Heart right ventricle (tissue), 16 donors: Measurements from ENCODE around the gene TTC8. TPM values are rescaled to one million over a fixed set of nuclear protein-coding genes. Genes with fewer than 3 reads are reported as not detected.

Experiments used
- ATAC-seq, 8 donors: fragments of 200-7000 bp; cut with Tn5 transposase; one replicate each; pipeline ENCODE4 v1.9.1; 2020; ENCODE audit warnings: mild to moderate bottlenecking in 8 of 8, moderate library complexity in 8 of 8, moderate number of reproducible peaks in 1 of 8
- DNase-seq, 2 donors: peaks; one replicate each; pipeline ENCODE4 v3.0.0-alpha.2; 2020
- H3K27ac ChIP-seq, 10 donors: fragments of 200-600 bp; sonication (generic) in 2 of 10; one replicate each; pipeline versions ENCODE4 v1.5.0 to v1.8.0; 2020 to 2022; ENCODE audit warnings: mild to moderate bottlenecking in 3 of 10
- H3K27me3 ChIP-seq, 7 donors: fragments of 200-600 bp; one replicate each; pipeline ENCODE4 v1.8.0; 2021 to 2022; ENCODE audit warnings: mild to moderate bottlenecking in 2 of 7
- H3K36me3 ChIP-seq, 9 donors: fragments of 200-600 bp; sonication (generic) in 1 of 9; one replicate each; pipeline versions ENCODE4 v1.5.0 to v1.8.0; 2020 to 2022; ENCODE audit warnings: mild to moderate bottlenecking in 2 of 9
- H3K4me1 ChIP-seq, 9 donors: fragments of 200-600 bp; sonication (generic) in 1 of 9; one replicate each; pipeline versions ENCODE4 v1.5.0 to v1.8.0; 2020 to 2022; ENCODE audit warnings: mild to moderate bottlenecking in 4 of 9
- H3K4me3 ChIP-seq, 10 donors: fragments of 200-600 bp; sonication (generic) in 2 of 10; one replicate each; pipeline versions ENCODE4 v1.5.0 to v1.8.0; 2020 to 2022; ENCODE audit warnings: mild to moderate bottlenecking in 7 of 10, moderate library complexity in 2 of 10
- H3K9me3 ChIP-seq, 11 donors: fragments of 200-600 bp in 10 of 11; sonication (generic) in 2 of 11; one replicate each; pipeline versions ENCODE4 v1.5.0 to v1.8.0; 2013 to 2022; ENCODE audit warnings: mild to moderate bottlenecking in 2 of 11, control low read depth in 1 of 11, moderate library complexity in 1 of 11
- WGBS, 2 donors: extraction: QIAGEN DNeasy Blood & Tissue Kit; methylation state at CpG; one replicate each; pipeline ENCODE4 v1.1.7; 2013; ENCODE audit warnings: inconsistent platforms in 1 of 2; 5-methylcytosine and 5-hydroxymethylcytosine counted together
- intact Hi-C, 10 donors: fragments of 100-400 bp; cut with DNase I; formaldehyde crosslinking; loops; one replicate each; pipeline versions ENCODE4 v1.11.1 to v1.14.2; 2022
- polyA plus RNA-seq, 2 donors: library from polyadenylated mRNA; stranded (reverse); fragments of 200-250 nt; gene quantifications; one replicate each; pipeline ENCODE4 v1.2.3, GENCODE V29; 2013
- total RNA-seq, 10 donors: library from RNA; stranded (reverse); fragmentation: NEBNext Ultra II Directional in 3 of 10; extraction: Animal tissue kit (Norgen Biotek cat#: 25700) in 3 of 10; gene quantifications; one replicate each; pipeline versions ENCODE4 v1.2.1 to v1.2.4, GENCODE V29; 2021 to 2023
- TF ChIP-seq, protein P1 (sequence below), 9 donors: fragments of 200-600 bp; sonication (generic) in 2 of 9; IDR thresholded peaks; one replicate each; pipeline versions ENCODE4 v1.5.0 to v1.8.0; 2021 to 2022; ENCODE audit warnings: antibody characterized with exemption in 9 of 9, mild to moderate bottlenecking in 5 of 9, moderate library complexity in 1 of 9
- donor health status: Arrhythmogenic right ventricular cardiomyopathy.
- donor health status: ischemic (EF 13 %, LVEDD 7.1; RV severe dilation, severe dysfunction).
- donor health status: healthy with polysubstance abuse.
- donor health status: DM: no; HTN: yes; CAD: no.
- donor health status: DM: no; HTN: no; CAD: no.
- donor health status: ischemic (EF 25% LVEDD 6.9; RV normal size, moderate dysfunction).
- donor health status: ischemic (EF 25% LVEDD 5.7; RV mildly dilated, moderate dysfunction).
- donor health status: healthy.
- donor health status: DM: yes; HTN: yes; CAD: no.
- donor health status: Ischemic cardiomyopathy.
- donor health status: ischemic (EF 35%, LVEDD 5.7; RV mildly dilated, moderate dysfunction).
- donor health status: nonischemic (EF 11% LVEDD 7.7; RV severe dilation, severe dysfunction).
- donor health status: DM: yes; HTN: yes; CAD: no.
- donor health status: PGD.
- donor health status: ischemic (EF 29% LVEDD 5.4; RV normal size, mild dysfunction).
- donor health status: nonischemic (EF 23%, LVEDD 6.1; RV moderate dilation, normal function).

The TTC8 gene
- total and polyA plus RNA-seq, 12 donors, result 3.8 to 16.0 (median 11.9) TPM

DNA sequence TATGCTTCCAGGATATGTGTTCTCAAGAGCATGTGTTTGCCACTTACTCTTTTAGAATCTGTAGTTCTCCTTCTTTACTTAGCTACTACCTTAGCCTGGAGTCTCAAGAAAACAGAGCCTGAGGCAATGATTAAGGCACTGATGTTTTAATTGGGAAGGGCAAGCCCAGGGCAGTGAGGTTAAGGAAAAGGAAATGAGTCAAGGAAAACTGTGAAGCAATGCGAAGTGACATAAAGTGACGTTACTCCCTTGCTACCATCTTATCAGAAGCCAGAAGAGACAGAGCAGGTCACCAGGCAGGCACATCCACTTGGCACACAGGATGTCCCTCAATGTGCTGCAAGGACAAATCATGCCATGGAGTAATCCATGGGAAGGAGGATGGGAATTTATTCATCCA, 20.4 kb upstream of the TTC8 start:
- intact Hi-C loops, result no loop called here
- DNase-seq, result no peak
- 41 to 65% methylated on average over 2 of the region's 2 CpGs for WGBS, 2 donors
- Histone ChIP-seq H3K9me3 (peaks cover 0 to 26% (median 9%) of the 10 kb centered on the region in 11 donors), H3K36me3 (no peaks in the 10 kb centered on the region), H3K4me1 (no peaks in the 10 kb centered on the region), H3K4me3 (no peak overlapping the region), H3K27ac (no peak overlapping the region), H3K27me3 (peaks cover 0 to 18% (median 0%) of the 10 kb centered on the region in 7 donors)
- TF ChIP-seq, protein P1, sequence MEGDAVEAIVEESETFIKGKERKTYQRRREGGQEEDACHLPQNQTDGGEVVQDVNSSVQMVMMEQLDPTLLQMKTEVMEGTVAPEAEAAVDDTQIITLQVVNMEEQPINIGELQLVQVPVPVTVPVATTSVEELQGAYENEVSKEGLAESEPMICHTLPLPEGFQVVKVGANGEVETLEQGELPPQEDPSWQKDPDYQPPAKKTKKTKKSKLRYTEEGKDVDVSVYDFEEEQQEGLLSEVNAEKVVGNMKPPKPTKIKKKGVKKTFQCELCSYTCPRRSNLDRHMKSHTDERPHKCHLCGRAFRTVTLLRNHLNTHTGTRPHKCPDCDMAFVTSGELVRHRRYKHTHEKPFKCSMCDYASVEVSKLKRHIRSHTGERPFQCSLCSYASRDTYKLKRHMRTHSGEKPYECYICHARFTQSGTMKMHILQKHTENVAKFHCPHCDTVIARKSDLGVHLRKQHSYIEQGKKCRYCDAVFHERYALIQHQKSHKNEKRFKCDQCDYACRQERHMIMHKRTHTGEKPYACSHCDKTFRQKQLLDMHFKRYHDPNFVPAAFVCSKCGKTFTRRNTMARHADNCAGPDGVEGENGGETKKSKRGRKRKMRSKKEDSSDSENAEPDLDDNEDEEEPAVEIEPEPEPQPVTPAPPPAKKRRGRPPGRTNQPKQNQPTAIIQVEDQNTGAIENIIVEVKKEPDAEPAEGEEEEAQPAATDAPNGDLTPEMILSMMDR (IDR thresholded peaks at IDR 0.05), result no peak
- ATAC-seq, result no peak

DNA sequence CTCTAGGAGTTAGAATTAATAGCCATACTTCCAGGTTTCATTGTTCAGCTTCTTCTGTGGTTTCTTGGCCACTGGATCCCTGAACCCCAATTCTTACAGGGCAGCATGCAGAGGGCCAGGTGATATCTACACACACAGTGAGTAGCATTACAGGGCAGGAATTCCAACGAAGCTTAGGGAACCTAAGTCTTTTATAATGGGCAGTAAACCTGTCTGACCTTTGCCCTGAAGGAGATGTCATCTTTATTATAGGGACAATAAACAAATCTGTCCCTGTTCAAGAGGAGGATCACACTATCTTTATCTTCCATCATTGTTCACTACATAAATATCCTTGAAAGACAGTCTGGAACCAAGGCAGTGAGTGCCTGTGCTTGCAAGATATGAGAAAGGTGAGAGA, 20.0 kb upstream of the TTC8 start:
- Histone ChIP-seq H3K4me3 (no peak overlapping the region), H3K36me3 (no peaks in the 10 kb centered on the region), H3K4me1 (no peaks in the 10 kb centered on the region), H3K9me3 (peaks cover 0 to 31% (median 11%) of the 10 kb centered on the region in 11 donors), H3K27ac (no peak overlapping the region), H3K27me3 (peaks cover 0 to 18% (median 0%) of the 10 kb centered on the region in 7 donors)
- WGBS, 2 donors, result 73 to 76% methylated on average over 1 of the region's 1 CpG
- no peak for ATAC-seq
- DNase-seq, result no peak
- TF ChIP-seq, protein P1 (IDR thresholded peaks at IDR 0.05), result no peak
- intact Hi-C loops, result no loop called here

DNA sequence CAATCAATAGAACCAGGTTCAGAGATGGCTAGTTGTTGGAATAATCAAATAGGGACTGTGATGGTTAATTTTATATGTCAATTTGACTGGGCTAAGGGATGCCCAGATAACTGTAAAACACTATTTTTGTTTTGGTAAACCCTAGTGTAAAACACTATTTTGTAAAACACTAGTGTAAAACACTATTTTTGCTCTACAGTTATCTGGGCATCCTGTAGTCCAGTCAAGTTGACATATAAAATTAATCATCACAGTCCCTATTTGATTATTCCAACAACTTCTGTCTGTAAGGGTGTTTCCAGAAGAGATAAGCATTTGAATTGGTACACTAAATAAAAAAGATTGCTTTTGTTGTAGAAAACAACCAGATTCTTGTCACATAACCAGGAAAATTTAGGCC, 16.1 kb upstream of the TTC8 start:
- intact Hi-C loops, result no loop called here

DNA sequence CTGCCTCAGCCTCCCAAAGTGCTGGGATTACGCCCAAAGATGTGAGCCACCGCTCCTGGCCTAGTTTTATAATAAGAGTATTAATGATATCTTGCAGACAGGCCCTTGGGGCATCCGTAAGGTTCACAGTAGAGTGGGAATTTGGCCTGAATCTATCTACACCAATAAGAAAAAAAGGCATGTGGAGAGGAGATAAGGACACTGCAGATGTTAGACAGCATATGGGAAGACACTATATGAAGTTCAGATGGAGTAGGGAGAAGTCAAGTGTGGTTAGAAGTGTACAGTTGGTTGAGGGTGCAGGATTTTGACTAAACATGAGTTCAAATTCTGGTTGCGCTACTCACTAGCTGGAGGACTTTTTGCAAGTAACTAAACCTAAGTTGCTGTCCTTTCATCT, 8.5 kb upstream of the TTC8 start:
- no peak overlapping the region for H3K4me3 ChIP-seq
- intact Hi-C loops, result no loop called here
- peaks cover 0 to 12% (median 0%) of the 10 kb centered on the region in 7 donors for H3K27me3 ChIP-seq
- no peaks in the 10 kb centered on the region for H3K9me3 ChIP-seq
- H3K27ac ChIP-seq, result no peak overlapping the region
- H3K36me3 ChIP-seq, result no peaks in the 10 kb centered on the region
- ATAC-seq, result no peak
- 91 to 94% methylated on average over 4 of the region's 4 CpGs for WGBS, 2 donors
- TF ChIP-seq, protein P1 (IDR thresholded peaks at IDR 0.05), result no peak
- DNase-seq, result no peak
- no peaks in the 10 kb centered on the region for H3K4me1 ChIP-seq

More for the DNA sequence above, 16.1 kb upstream of the TTC8 start:
- Histone ChIP-seq H3K27ac (no peak overlapping the region), H3K4me1 (no peaks in the 10 kb centered on the region), H3K4me3 (no peak overlapping the region), H3K9me3 (peaks cover 0 to 26% (median 11%) of the 10 kb centered on the region in 11 donors), H3K27me3 (peaks cover 0 to 3% (median 0%) of the 10 kb centered on the region in 7 donors), H3K36me3 (no peaks in the 10 kb centered on the region)
- DNase-seq, result no peak
- TF ChIP-seq, protein P1 (IDR thresholded peaks at IDR 0.05), result no peak
- ATAC-seq, result no peak
